C4-2B (cell line): ENCODE data around the gene VPS45.

Experiments
- CTCF ChIP-seq: fragments of 450-650 bp; conservative IDR thresholded peaks from 2 replicates; pipeline ENCODE4 v1.5.1; 2017; ENCODE audit warnings: mild to moderate bottlenecking
- ZFX ChIP-seq: fragments of 450-650 bp; IDR thresholded peaks from 2 replicates; pipeline ENCODE4 v1.6.1; 2017

GRCh38 chr1:150061632-150062101 lies 5.9 kb upstream of the VPS45 start:
- TF ChIP-seq CTCF = no peak
- no peak for TF ChIP-seq ZFX
